Measurements from ENCODE around the gene CDC6. TPM values are rescaled to one million over a fixed set of nuclear protein-coding genes. Genes with fewer than 3 reads are reported as not detected.

Gene CDC6
- total RNA-seq, 1 experiment from 2014 or later: 567 TPM

- H3K27ac Mint-ChIP-seq (ENCODE audit: unreplicated experiment): peak overlapping the region; percentile 42
Measured at GRCh38 chr17:40347319-40348135, 59.8 kb downstream of the CDC6 start.

GRCh38 chr17:40348136-40348504 lies 60.4 kb downstream of the CDC6 start:
- no peak overlapping the region for H3K27ac Mint-ChIP-seq (ENCODE audit: unreplicated experiment)
- no TSS peak for BruUV-seq (replicated peaks)
- H3K4me3 Mint-ChIP-seq (ENCODE audit: low read depth, unreplicated experiment): no peak overlapping the region
- peaks cover 82% of the 10 kb centered on the region for H3K36me3 Mint-ChIP-seq (ENCODE audit: insufficient read depth, unreplicated experiment)
- DNase-seq: no peak
- no peaks in the 10 kb centered on the region for H3K27me3 Mint-ChIP-seq (ENCODE audit: unreplicated experiment)
- intact Hi-C loops (cut with micrococcal nuclease; ENCODE audit: unreplicated experiment): no loop called here
- TF ChIP-seq CTCF (IDR thresholded peaks at IDR 0.05; ENCODE audit: unreplicated experiment): peak; percentile 4
- CTCF ChIA-PET: interaction anchor here (0.5 to 37.0 kb wide), 4 partner anchors 10 to 138 kb away, joined by 3 to 1520 read pairs (median 3); partner anchors contain the start of gene RARA
- peaks cover 86% of the 10 kb centered on the region for H3K4me1 Mint-ChIP-seq (ENCODE audit: low read depth, unreplicated experiment)
- H3K9me3 Mint-ChIP-seq (ENCODE audit: low read depth, unreplicated experiment): no peaks in the 10 kb centered on the region

More at GRCh38 chr17:40347319-40348135, 59.8 kb downstream of the CDC6 start:
- TF ChIP-seq CTCF (IDR thresholded peaks at IDR 0.05; ENCODE audit: unreplicated experiment): peak; percentile 15
- no TSS peak for BruUV-seq (replicated peaks)
- DNase-seq: no peak
- CTCF ChIA-PET: interaction anchor here (0.6 to 37.0 kb wide), 5 partner anchors 28 to 1660 kb away, joined by 3 to 1520 read pairs (median 3); partner anchors contain the start of gene RARA
- no peaks in the 10 kb centered on the region for H3K27me3 Mint-ChIP-seq (ENCODE audit: unreplicated experiment)
- peaks cover 82% of the 10 kb centered on the region for H3K36me3 Mint-ChIP-seq (ENCODE audit: insufficient read depth, unreplicated experiment)
- peaks cover 83% of the 10 kb centered on the region for H3K4me1 Mint-ChIP-seq (ENCODE audit: low read depth, unreplicated experiment)
- no peaks in the 10 kb centered on the region for H3K9me3 Mint-ChIP-seq (ENCODE audit: low read depth, unreplicated experiment)
- peak overlapping the region; percentile 89 for H3K4me3 Mint-ChIP-seq (ENCODE audit: low read depth, unreplicated experiment)
- intact Hi-C loops (cut with micrococcal nuclease; ENCODE audit: unreplicated experiment): no loop called here

GRCh38 chr17:40348562-40349476 lies 61.1 kb downstream of the CDC6 start:
- DNase-seq: no peak
- H3K36me3 Mint-ChIP-seq (ENCODE audit: insufficient read depth, unreplicated experiment): peaks cover 80% of the 10 kb centered on the region
- no peaks in the 10 kb centered on the region for H3K27me3 Mint-ChIP-seq (ENCODE audit: unreplicated experiment)
- BruUV-seq (replicated peaks): no TSS peak
- intact Hi-C loops (cut with micrococcal nuclease; ENCODE audit: unreplicated experiment): no loop called here
- no peaks in the 10 kb centered on the region for H3K9me3 Mint-ChIP-seq (ENCODE audit: low read depth, unreplicated experiment)
- CTCF ChIA-PET: interaction anchor here (0.5 to 37.0 kb wide), 6 partner anchors 10 to 211 kb away, joined by 3 to 1520 read pairs (median 3); partner anchors contain the start of gene RARA
- no peak overlapping the region for H3K4me3 Mint-ChIP-seq (ENCODE audit: low read depth, unreplicated experiment)
- peak; percentile 18 for TF ChIP-seq CTCF (IDR thresholded peaks at IDR 0.05; ENCODE audit: unreplicated experiment)
- H3K27ac Mint-ChIP-seq (ENCODE audit: unreplicated experiment): no peak overlapping the region
- H3K4me1 Mint-ChIP-seq (ENCODE audit: low read depth, unreplicated experiment): peaks cover 81% of the 10 kb centered on the region

- no peak overlapping the region for H3K27ac Mint-ChIP-seq (ENCODE audit: unreplicated experiment)
- TF ChIP-seq CTCF (IDR thresholded peaks at IDR 0.05; ENCODE audit: unreplicated experiment): no peak
- no peak for DNase-seq
- H3K36me3 Mint-ChIP-seq (ENCODE audit: insufficient read depth, unreplicated experiment): peaks cover 79% of the 10 kb centered on the region
- intact Hi-C loops (cut with micrococcal nuclease; ENCODE audit: unreplicated experiment): no loop called here
- H3K4me1 Mint-ChIP-seq (ENCODE audit: low read depth, unreplicated experiment): peaks cover 74% of the 10 kb centered on the region
- no peak overlapping the region for H3K4me3 Mint-ChIP-seq (ENCODE audit: low read depth, unreplicated experiment)
- CTCF ChIA-PET: interaction anchor here (1.0 to 37.0 kb wide), 3 partner anchors 30 to 210 kb away, joined by 3 to 1520 read pairs (median 3); partner anchors contain the start of gene RARA
- H3K27me3 Mint-ChIP-seq (ENCODE audit: unreplicated experiment): no peaks in the 10 kb centered on the region
- BruUV-seq (replicated peaks): no TSS peak
- H3K9me3 Mint-ChIP-seq (ENCODE audit: low read depth, unreplicated experiment): no peaks in the 10 kb centered on the region
Measured at GRCh38 chr17:40349477-40349894, 61.8 kb downstream of the CDC6 start.
